HFFc6 (cell line): ENCODE results near the gene MYO19. TPM values are rescaled to one million over a fixed set of nuclear protein-coding genes. Genes with fewer than 3 reads are reported as not detected.

Source experiments
- DNase-seq: peaks from one replicate; pipeline ENCODE4 v3.0.0-alpha.2; 2018
- H3K27ac Mint-ChIP-seq: 2 replicates; pipeline ENCODE4 v1.8.0; 2020; ENCODE audit warnings: mild to moderate bottlenecking, mixed read lengths
- H3K27me3 Mint-ChIP-seq: 2 replicates; pipeline ENCODE4 v1.8.0; 2021; ENCODE audit warnings: mild to moderate bottlenecking, moderate library complexity, mixed read lengths; ENCODE audit not compliant: insufficient read depth
- H3K36me3 Mint-ChIP-seq: 2 replicates; pipeline ENCODE4 v1.8.0; 2021; ENCODE audit warnings: low read depth, mixed read lengths
- H3K4me1 Mint-ChIP-seq: 2 replicates; pipeline ENCODE4 v1.8.0; 2020; ENCODE audit warnings: low read depth, mixed read lengths
- H3K4me3 Mint-ChIP-seq: 2 replicates; pipeline ENCODE4 v1.8.0; 2020; ENCODE audit warnings: mild to moderate bottlenecking, moderate library complexity, mixed read lengths
- H3K9me3 Mint-ChIP-seq: 2 replicates; pipeline ENCODE4 v1.8.0; 2020; ENCODE audit warnings: mild to moderate bottlenecking, mixed read lengths
- total RNA-seq, 6 experiments: library from RNA; stranded (reverse); fragmentation: NEBNext Ultra II Directional; extraction: Animal tissue kit (Norgen Biotek cat#: 25700); gene quantifications; 2 replicates in 1 of 6; 3 replicates in 5 of 6; pipeline ENCODE4 v1.2.3, GENCODE V29; 2021
- TF ChIP-seq, protein P1 (sequence below): fragments of 200-600 bp; sonication (generic); IDR thresholded peaks from 2 replicates; pipeline ENCODE4 v1.5.0; 2021; ENCODE audit warnings: antibody characterized with exemption, mild to moderate bottlenecking

Gene MYO19
- total RNA-seq, 6 experiments from 2014 or later, result 32.4 to 45.9 (median 38.4) TPM

DNA sequence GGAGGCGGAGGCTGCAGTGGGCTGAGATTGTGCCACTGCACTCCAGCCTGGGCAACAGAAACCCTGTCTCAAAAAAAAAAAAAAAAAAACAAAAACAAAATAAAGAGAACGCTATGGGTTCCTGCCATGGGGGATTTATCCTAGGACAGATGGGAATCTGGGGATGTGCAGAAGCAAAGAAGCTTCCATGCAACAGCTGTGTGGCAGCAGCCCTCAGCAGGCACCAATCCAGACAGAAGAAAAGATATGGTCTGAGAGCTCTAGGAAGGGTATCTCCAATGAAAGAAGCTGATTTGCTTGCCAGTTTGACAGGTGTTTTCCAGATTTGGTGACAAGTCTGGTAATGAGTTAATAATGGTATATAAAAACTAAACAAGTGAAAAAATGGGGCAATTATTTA, 11.6 kb downstream of the MYO19 start:
- Mint-ChIP-seq H3K9me3 (no peaks in the 10 kb centered on the region), H3K27ac (no peak overlapping the region), H3K27me3 (no peaks in the 10 kb centered on the region), H3K4me1 (peaks cover 23% of the 10 kb centered on the region), H3K36me3 (peaks cover 39% of the 10 kb centered on the region), H3K4me3 (no peak overlapping the region)
- TF ChIP-seq, protein P1, sequence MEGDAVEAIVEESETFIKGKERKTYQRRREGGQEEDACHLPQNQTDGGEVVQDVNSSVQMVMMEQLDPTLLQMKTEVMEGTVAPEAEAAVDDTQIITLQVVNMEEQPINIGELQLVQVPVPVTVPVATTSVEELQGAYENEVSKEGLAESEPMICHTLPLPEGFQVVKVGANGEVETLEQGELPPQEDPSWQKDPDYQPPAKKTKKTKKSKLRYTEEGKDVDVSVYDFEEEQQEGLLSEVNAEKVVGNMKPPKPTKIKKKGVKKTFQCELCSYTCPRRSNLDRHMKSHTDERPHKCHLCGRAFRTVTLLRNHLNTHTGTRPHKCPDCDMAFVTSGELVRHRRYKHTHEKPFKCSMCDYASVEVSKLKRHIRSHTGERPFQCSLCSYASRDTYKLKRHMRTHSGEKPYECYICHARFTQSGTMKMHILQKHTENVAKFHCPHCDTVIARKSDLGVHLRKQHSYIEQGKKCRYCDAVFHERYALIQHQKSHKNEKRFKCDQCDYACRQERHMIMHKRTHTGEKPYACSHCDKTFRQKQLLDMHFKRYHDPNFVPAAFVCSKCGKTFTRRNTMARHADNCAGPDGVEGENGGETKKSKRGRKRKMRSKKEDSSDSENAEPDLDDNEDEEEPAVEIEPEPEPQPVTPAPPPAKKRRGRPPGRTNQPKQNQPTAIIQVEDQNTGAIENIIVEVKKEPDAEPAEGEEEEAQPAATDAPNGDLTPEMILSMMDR, result no peak
- no peak for DNase-seq

- TF ChIP-seq, protein P1, result no peak
- H3K27me3 Mint-ChIP-seq, result no peaks in the 10 kb centered on the region; the same call in 1 of the 2 replicates
- DNase-seq, result no peak
- H3K9me3 Mint-ChIP-seq, result no peaks in the 10 kb centered on the region
- no peak overlapping the region for H3K27ac Mint-ChIP-seq
- H3K4me3 Mint-ChIP-seq, result no peak overlapping the region
- no peaks in the 10 kb centered on the region for H3K4me1 Mint-ChIP-seq
- H3K36me3 Mint-ChIP-seq, result peaks cover 21% of the 10 kb centered on the region
Measured at GRCh38 chr17:36515837-36516236, 18.8 kb downstream of the MYO19 start.

DNA sequence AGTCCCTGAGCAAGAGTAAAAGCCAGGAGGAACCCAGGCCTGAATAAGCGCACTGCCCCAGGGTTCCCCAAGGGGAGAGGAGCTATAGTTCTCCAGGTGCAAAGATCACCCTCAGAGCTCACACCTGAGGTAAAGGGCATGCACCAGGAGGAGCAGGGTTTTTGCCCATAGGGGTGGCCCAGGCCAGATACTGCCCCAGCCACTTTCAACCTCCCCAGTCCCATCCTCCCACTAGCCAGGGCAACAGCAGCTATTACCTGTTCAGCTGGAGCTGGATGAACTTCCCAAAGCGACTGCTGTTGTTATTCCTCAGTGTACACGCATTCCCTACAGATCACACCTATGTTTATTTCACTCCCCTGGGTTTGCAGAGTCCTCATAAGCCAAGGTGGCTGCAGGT, 19.8 kb downstream of the MYO19 start:
- H3K4me1 Mint-ChIP-seq, result no peaks in the 10 kb centered on the region
- H3K27me3 Mint-ChIP-seq, result no peaks in the 10 kb centered on the region; the same call in 1 of the 2 replicates
- H3K9me3 Mint-ChIP-seq, result no peaks in the 10 kb centered on the region
- TF ChIP-seq, protein P1, result no peak
- H3K36me3 Mint-ChIP-seq, result peaks cover 18% of the 10 kb centered on the region
- no peak overlapping the region for H3K4me3 Mint-ChIP-seq
- DNase-seq, result no peak
- H3K27ac Mint-ChIP-seq, result no peak overlapping the region

DNA sequence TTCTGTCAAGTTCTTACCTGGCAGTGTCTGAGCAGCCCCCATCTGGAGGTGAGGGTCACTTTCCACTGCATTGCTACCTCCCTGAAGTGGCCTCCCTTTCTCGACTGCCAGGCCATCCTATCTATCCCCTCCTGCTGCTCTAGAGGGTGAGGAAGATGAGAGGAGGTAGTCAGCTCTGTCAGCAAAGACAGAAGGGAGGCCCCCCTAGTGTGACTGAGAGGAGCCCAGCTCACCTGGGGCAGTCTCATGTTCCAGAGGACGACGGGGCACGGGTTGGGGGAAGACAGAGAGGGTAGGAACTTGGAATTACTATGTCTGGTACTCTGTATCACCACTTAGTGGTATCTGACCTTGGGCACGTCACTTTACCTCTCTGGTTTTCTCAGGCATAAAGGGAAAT, 22.0 kb downstream of the MYO19 start:
- Mint-ChIP-seq H3K27ac (no peak overlapping the region), H3K4me1 (no peaks in the 10 kb centered on the region), H3K4me3 (no peak overlapping the region), H3K9me3 (no peaks in the 10 kb centered on the region), H3K36me3 (peaks cover 22% of the 10 kb centered on the region), H3K27me3 (no peaks in the 10 kb centered on the region; the same call in 1 of the 2 replicates)
- TF ChIP-seq, protein P1, result no peak
- DNase-seq, result no peak

DNA sequence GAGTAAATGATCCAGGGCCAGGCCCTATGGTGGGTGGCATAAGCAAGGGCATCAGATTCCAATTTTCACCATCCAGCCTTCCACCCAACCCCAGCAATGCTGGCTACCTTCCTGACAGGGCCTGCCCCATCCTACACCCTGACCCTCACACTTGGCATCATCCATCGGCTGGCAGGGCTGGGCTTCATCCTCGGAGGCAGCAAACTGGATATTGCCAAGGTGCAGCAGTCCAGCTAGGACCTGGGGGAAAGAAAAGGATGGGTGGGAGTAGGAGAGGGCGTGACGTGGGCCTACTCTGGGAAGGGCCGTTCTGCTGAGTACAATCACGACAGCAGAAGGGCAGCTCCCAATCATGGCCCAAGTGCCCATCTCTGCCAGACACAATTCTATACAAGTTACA, 23.5 kb downstream of the MYO19 start:
- H3K36me3 Mint-ChIP-seq, result peaks cover 22% of the 10 kb centered on the region

More for the DNA sequence above, 23.5 kb downstream of the MYO19 start:
- no peak overlapping the region for H3K27ac Mint-ChIP-seq
- TF ChIP-seq, protein P1, result no peak
- DNase-seq, result no peak
- H3K9me3 Mint-ChIP-seq, result no peaks in the 10 kb centered on the region
- H3K4me1 Mint-ChIP-seq, result no peaks in the 10 kb centered on the region
- H3K4me3 Mint-ChIP-seq, result no peak overlapping the region
- H3K27me3 Mint-ChIP-seq, result no peaks in the 10 kb centered on the region; the same call in 1 of the 2 replicates
